Skeletal muscle tissue (tissue), 4 donors: Measurements from ENCODE around the gene NUDT1. TPM values are rescaled to one million over a fixed set of nuclear protein-coding genes. Genes with fewer than 3 reads are reported as not detected.

Source experiments
- H3K27ac ChIP-seq: one replicate; pipeline ENCODE4 v1.7.0; 2013; ENCODE audit warnings: mild to moderate bottlenecking, low read depth, low read length, inconsistent platforms
- H3K27me3 ChIP-seq, 3 donors: one replicate each; pipeline ENCODE4 v1.7.0; 2013; ENCODE audit warnings: low read length in 3 of 3; ENCODE audit not compliant: control insufficient read depth in 3 of 3, insufficient read depth in 3 of 3
- H3K36me3 ChIP-seq, 3 donors: one replicate each; pipeline ENCODE4 v1.7.0; 2013; ENCODE audit warnings: low read length in 3 of 3; ENCODE audit not compliant: control insufficient read depth in 3 of 3, insufficient read depth in 3 of 3
- H3K4me1 ChIP-seq, 3 donors: one replicate each; pipeline ENCODE4 v1.7.0; 2013; ENCODE audit warnings: low read length in 3 of 3, mild to moderate bottlenecking in 3 of 3; ENCODE audit not compliant: control insufficient read depth in 3 of 3, insufficient read depth in 3 of 3
- H3K4me3 ChIP-seq, 3 donors: one replicate each; pipeline ENCODE4 v1.7.0; 2013; ENCODE audit warnings: low read length in 3 of 3
- H3K9ac ChIP-seq, 3 donors: one replicate each; pipeline ENCODE4 v1.7.0; 2013; ENCODE audit warnings: low read length in 3 of 3, mild to moderate bottlenecking in 3 of 3, moderate library complexity in 2 of 3, low read depth in 1 of 3
- H3K9me3 ChIP-seq, 3 donors: one replicate each; pipeline ENCODE4 v1.7.0; 2013; ENCODE audit warnings: low read length in 3 of 3; ENCODE audit not compliant: control insufficient read depth in 3 of 3
- total RNA-seq: library from RNA; depleted of rRNA; stranded (reverse); fragments of >200 nt; gene quantifications from one replicate; pipeline ENCODE4 v1.2.3, GENCODE V29; 2014
- donor health status: Osteomylitis.

Gene NUDT1
- total RNA-seq, 1 donor from 2014 or later: 20.9 TPM

DNA sequence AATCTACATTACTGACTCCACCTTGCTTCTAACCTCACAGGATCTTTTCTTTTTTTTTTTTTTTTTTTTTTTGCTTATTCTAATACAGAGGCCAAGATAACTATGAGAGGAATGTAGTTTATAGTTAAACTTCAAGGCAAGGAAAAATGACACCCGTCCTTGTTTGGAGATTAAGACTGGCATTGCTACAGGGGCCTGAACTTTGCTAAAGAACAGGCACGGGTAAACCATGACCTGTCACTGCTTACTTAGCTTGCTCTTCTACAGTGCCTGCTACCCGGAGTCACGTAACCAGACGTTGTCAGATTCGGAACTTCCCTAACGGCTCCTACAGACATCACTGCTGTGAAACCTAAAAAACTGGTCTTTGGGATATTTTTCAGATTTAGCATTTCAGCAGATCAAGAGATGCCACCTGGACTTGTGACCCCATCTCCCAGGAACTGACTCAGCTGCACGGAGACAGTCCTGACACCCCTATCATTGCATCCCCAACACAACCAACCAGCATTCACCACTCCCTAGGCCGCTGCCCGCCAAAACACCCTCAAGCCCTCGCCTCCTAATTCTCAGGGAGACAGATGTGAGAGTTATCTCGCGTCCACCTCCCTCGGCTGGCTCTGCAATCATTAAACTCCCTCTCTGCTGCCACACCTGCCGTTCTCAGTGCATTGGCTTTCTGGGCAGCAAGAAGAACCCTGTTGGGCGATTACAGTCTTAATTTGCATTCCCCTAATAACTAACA is 36.8 kb upstream of the NUDT1 start:
- Histone ChIP-seq H3K4me1 (peaks cover 0 to 15% (median 3%) of the 10 kb centered on the region in 3 donors), H3K27ac (no peak overlapping the region), H3K36me3 (peaks cover 13 to 22% (median 17%) of the 10 kb centered on the region in 3 donors), H3K4me3 (no peak overlapping the region), H3K9me3 (no peaks in the 10 kb centered on the region), H3K9ac (no peak overlapping the region), H3K27me3 (no peaks in the 10 kb centered on the region)

DNA sequence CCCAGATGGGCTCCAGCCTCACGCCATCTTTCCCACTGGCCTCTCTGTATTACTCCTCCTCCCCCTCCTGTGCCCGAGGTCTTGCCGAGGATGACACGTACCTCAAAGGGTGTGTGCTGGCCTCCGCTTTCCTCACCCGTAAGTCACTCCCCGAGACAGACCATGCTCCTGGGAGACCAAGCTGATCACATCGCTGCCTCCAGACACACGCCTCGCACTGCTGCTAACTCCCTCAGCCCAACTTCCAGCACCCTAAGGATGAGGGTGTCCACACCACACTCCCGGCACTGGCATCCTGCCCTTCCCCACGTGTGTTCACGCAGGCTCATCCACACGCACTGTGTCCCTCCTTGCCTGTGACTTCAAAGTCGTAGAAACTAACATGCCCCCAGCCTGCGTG is 33.3 kb upstream of the NUDT1 start:
- Histone ChIP-seq H3K36me3 (peaks cover 29 to 38% (median 34%) of the 10 kb centered on the region in 3 donors), H3K9ac (peak overlapping the region in 1 of 3 donors; percentile 50)

DNA sequence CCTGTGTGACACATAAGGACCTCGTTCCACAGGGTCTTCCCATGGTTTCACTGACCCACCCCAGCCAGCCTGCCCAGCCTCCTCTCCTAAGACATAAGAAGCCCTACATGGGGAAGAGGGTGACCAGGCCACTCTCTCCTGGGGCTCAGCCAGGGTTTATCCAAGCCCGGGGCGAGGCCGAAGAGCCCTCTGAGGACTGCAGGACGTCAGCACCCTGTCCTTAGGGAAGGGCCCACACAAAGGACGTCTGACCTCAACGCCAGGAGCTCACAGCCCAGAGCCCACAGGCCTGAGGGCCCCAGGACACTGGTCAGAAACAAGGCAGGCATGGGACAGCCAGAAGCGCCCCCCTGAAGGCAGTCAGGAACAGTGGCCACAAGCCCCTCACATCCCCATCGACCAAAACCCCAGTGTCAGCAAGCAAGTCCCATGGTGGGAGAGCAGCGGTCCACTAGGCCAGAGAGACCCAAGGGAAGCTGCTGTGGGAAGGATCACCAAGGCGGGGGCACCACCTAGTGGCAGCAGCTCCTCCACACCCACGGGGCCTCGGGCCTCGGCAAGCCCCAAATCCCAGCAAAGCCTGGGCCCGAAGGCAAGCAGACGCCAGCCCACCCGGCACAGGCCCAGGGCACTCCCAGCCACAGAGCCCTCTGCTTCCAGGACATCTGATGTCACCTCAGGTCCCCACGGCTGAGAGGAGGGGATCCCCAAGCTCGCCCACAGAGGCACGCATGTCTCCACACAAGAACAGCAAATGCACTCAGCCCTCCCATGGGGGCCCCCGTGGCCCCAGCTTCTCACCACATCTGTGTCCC is 32.7 kb upstream of the NUDT1 start:
- H3K27ac ChIP-seq: no peak overlapping the region
- peaks cover 0 to 7% (median 3%) of the 10 kb centered on the region in 3 donors for H3K4me1 ChIP-seq
- no peaks in the 10 kb centered on the region for H3K9me3 ChIP-seq
- H3K27me3 ChIP-seq: no peaks in the 10 kb centered on the region
- no peak overlapping the region for H3K4me3 ChIP-seq
- peak overlapping the region in 1 of 3 donors; percentile 50 for H3K9ac ChIP-seq
- peaks cover 34 to 41% (median 37%) of the 10 kb centered on the region in 3 donors for H3K36me3 ChIP-seq

More for the DNA sequence above, 33.3 kb upstream of the NUDT1 start:
- Histone ChIP-seq H3K4me1 (peaks cover 0 to 7% (median 3%) of the 10 kb centered on the region in 3 donors), H3K27ac (no peak overlapping the region), H3K27me3 (no peaks in the 10 kb centered on the region), H3K4me3 (no peak overlapping the region), H3K9me3 (no peaks in the 10 kb centered on the region)

DNA sequence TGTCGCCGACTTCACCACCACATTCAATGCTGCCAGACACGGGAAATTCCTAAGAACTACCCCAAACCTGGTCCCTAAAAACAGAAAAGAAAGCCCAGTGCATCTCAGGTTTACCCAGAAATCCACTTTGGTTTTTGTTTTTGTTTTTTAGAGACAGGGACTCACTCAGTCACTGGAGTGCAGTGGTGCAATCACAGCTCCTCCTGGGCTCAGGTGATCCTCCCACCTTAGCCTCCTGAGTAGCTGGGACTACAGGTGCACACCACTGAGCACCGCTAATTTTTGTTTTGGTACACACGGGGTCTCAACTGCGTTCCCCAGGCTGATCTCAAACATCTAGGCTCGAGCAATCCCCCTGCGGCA is 32.1 kb upstream of the NUDT1 start:
- Histone ChIP-seq H3K9me3 (no peaks in the 10 kb centered on the region), H3K36me3 (peaks cover 38 to 44% (median 40%) of the 10 kb centered on the region in 3 donors), H3K27me3 (no peaks in the 10 kb centered on the region), H3K27ac (no peak overlapping the region), H3K4me3 (no peak overlapping the region), H3K4me1 (peaks cover 0 to 7% (median 3%) of the 10 kb centered on the region in 3 donors), H3K9ac (peak overlapping the region in 1 of 3 donors; percentile 50)

DNA sequence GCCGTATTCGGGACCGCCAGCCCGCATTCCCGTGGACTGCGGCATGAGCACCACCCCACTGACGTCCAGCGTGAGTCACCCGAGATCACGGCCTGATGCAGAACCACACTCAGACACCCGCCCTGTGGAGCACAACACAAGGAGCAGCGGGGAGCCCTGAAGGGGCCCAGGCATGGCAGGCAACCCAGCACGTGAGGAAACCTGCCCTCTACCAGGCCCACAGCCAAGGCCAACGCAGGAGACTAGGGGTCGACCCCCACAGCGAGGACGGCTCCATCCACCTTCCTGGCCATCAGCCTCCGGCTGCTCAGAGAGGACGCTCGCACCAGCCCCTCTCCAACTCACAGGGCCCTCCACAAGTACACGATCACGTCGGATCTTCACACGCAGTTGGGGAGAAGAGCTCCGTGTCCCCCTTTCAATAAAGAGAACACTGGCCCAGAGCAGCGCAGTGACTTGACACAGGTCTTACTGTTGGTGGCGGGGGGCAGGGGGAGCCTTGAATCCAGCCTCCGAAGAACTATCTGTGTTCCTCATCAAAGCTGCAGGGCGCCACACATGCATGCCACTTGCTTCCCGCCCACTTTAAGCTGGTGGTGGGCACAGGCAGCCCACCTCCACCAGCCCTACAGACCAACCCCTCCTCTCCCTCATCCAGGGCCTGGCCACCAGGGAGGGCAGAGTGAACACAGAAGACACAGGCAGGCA is 31.3 kb upstream of the NUDT1 start:
- Histone ChIP-seq H3K36me3 (peaks cover 42 to 49% (median 45%) of the 10 kb centered on the region in 3 donors), H3K27ac (no peak overlapping the region), H3K27me3 (no peaks in the 10 kb centered on the region), H3K9ac (no peak overlapping the region), H3K9me3 (no peaks in the 10 kb centered on the region), H3K4me3 (no peak overlapping the region), H3K4me1 (peaks cover 3 to 7% (median 7%) of the 10 kb centered on the region in 3 donors)

DNA sequence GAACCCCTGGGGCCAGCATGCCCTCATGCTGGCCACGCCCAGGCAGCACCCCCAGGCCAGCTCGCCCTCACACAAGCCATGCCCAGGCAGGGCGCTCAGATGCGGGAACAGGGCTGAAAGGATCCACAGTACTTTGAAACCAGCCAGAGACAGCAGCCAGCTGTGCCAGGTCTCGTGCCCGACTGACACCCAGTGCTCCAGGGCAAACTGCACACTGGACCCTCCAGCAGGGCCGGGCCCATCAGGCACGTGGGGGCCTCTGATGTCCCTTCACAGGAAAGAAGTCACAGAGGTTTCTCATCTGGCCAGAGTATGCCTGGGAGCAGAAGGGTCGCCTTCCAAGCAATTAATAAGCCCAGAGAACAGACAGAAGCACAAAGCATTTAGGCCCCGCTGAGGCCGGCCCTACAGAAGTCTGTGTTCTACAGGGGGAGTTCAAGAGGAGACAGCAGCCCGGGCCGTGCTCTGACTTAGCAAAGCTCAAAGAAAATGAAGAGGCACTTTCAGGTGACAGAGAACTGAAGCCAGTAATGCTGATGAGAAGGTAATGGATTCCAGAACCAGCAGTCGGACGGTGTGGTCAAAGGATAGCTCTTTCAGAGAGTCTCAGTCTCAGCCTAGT is 30.7 kb upstream of the NUDT1 start:
- no peak overlapping the region for H3K27ac ChIP-seq
- no peaks in the 10 kb centered on the region for H3K27me3 ChIP-seq
- H3K9me3 ChIP-seq: no peaks in the 10 kb centered on the region
- H3K9ac ChIP-seq: no peak overlapping the region
- H3K36me3 ChIP-seq: peaks cover 49 to 55% (median 51%) of the 10 kb centered on the region in 3 donors
- H3K4me3 ChIP-seq: no peak overlapping the region
- peaks cover 3 to 7% (median 7%) of the 10 kb centered on the region in 3 donors for H3K4me1 ChIP-seq

DNA sequence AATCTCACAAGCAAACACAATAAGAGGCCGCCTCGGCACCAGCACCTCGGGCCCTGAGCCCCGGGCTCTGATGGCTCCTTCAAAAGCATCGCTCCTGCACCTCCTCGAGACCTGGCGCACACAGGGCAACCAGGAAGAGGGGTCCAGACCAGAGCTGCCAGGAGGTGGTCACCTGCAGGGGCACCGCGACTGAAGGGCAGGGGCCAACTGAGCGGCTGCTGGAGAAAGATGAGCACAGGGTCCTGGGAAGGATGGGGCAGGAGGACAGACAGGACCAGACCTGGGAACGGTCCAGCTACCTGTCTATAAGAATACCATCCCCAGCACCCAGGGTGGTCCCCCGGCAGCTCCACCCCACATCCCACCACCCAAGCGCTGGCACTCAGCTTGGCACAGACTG is 30.1 kb upstream of the NUDT1 start:
- H3K27ac ChIP-seq: no peak overlapping the region
- peaks cover 53 to 59% (median 56%) of the 10 kb centered on the region in 3 donors for H3K36me3 ChIP-seq
- H3K27me3 ChIP-seq: no peaks in the 10 kb centered on the region
- H3K9ac ChIP-seq: no peak overlapping the region
- H3K9me3 ChIP-seq: no peaks in the 10 kb centered on the region
- H3K4me3 ChIP-seq: no peak overlapping the region
- peaks cover 3 to 7% (median 7%) of the 10 kb centered on the region in 3 donors for H3K4me1 ChIP-seq

DNA sequence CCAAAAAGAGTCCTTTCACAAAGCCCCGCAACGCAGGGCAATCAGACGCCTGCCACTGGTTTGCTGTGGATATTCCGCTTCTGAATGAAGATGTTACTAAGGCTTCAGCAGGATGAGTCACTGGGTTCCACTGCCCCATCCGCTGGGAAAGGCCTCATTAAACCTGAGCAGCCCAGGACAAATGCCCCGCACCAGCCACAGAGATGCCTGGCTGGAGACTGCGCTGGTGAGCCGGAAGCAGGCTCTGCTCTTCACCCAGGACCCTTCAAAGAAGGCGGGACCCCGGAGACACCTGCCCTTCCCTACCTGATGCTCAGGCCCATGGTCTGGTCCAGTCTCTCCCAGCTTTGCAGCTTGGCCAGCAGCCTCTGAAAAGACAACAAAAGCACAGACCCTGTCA is 29.1 kb upstream of the NUDT1 start:
- Histone ChIP-seq H3K9ac (no peak overlapping the region), H3K36me3 (peaks cover 58 to 63% (median 60%) of the 10 kb centered on the region in 3 donors), H3K9me3 (no peaks in the 10 kb centered on the region), H3K27ac (no peak overlapping the region), H3K27me3 (no peaks in the 10 kb centered on the region), H3K4me3 (no peak overlapping the region), H3K4me1 (peaks cover 3 to 7% (median 7%) of the 10 kb centered on the region in 3 donors)

DNA sequence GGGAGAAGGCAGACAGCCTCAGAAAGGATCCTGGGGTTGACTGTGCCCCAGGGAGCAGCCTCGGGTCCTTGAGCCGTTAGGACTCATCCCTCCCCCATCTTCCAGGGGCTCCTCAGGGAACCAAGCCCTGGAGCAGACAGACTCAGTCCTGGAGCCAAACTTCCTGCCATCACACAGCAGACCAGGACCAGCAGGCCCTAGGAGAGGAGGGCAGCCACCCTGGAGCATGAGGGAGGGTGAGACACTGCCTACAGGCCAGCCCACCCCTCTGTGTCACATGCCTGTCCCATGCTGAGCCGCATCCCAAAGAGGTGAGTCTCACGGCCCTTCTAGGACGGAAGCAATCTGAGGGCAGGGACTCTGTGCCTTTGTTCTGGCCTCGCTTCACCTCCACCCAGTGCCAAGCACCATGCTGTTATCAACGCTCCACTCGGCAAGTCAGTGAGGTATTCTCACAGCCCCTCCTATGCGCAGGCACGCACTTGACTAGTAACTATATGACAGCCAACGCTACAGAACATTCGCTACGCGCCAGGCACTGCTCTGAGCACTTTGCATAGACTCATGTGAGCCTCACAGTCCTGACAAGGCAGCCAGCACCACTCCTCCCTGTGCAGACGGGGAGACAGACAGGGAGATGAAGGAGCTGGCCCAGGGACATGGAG is 28.3 kb upstream of the NUDT1 start:
- Histone ChIP-seq H3K27ac (no peak overlapping the region), H3K36me3 (peaks cover 59 to 60% (median 59%) of the 10 kb centered on the region in 3 donors), H3K4me1 (peaks cover 3 to 7% (median 7%) of the 10 kb centered on the region in 3 donors), H3K4me3 (no peak overlapping the region), H3K9me3 (no peaks in the 10 kb centered on the region), H3K9ac (no peak overlapping the region), H3K27me3 (no peaks in the 10 kb centered on the region)
